Measurements from ENCODE around the gene TMEM9B.
"Not testable (repeated sequence)": the region's sequence is repeated elsewhere in the genome, so short reads cannot be mapped to it uniquely, and the experiment has no call there.

Gene TMEM9B

GRCh38 chr11:8937159-8937558 lies 27.1 kb downstream of the TMEM9B start:
- Mint-ChIP-seq H3K36me3 (ENCODE audit: low read depth) (no peaks in the 10 kb centered on the region), H3K27me3 (ENCODE audit: low read depth, poor library complexity) (peaks cover 3% of the 10 kb centered on the region), H3K4me1 (peaks cover 47% of the 10 kb centered on the region), H3K4me3 (no peak overlapping the region), H3K9me3 (no peaks in the 10 kb centered on the region), H3K27ac (no peak overlapping the region)
- TF ChIP-seq, protein P1, sequence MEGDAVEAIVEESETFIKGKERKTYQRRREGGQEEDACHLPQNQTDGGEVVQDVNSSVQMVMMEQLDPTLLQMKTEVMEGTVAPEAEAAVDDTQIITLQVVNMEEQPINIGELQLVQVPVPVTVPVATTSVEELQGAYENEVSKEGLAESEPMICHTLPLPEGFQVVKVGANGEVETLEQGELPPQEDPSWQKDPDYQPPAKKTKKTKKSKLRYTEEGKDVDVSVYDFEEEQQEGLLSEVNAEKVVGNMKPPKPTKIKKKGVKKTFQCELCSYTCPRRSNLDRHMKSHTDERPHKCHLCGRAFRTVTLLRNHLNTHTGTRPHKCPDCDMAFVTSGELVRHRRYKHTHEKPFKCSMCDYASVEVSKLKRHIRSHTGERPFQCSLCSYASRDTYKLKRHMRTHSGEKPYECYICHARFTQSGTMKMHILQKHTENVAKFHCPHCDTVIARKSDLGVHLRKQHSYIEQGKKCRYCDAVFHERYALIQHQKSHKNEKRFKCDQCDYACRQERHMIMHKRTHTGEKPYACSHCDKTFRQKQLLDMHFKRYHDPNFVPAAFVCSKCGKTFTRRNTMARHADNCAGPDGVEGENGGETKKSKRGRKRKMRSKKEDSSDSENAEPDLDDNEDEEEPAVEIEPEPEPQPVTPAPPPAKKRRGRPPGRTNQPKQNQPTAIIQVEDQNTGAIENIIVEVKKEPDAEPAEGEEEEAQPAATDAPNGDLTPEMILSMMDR (IDR thresholded peaks at IDR 0.05) = no peak
- no peak for DNase-seq

- not testable (repeated sequence) for H3K36me3 Mint-ChIP-seq (ENCODE audit: low read depth); DNase-seq; H3K27ac Mint-ChIP-seq; H3K27me3 Mint-ChIP-seq (ENCODE audit: low read depth, poor library complexity); H3K9me3 Mint-ChIP-seq; H3K4me3 Mint-ChIP-seq
- peaks cover 53% of the 10 kb centered on the region for H3K4me1 Mint-ChIP-seq
Observed at GRCh38 chr11:8935789-8936188, 28.5 kb downstream of the TMEM9B start.

- TF ChIP-seq, protein P1 (IDR thresholded peaks at IDR 0.05) = no peak
- Mint-ChIP-seq H3K4me3 (peak overlapping the region; percentile 11), H3K9me3 (no peaks in the 10 kb centered on the region), H3K27me3 (ENCODE audit: low read depth, poor library complexity) (peaks cover 3% of the 10 kb centered on the region), H3K36me3 (ENCODE audit: low read depth) (no peaks in the 10 kb centered on the region), H3K27ac (peak overlapping the region; percentile 35), H3K4me1 (peaks cover 53% of the 10 kb centered on the region)
- no peak for DNase-seq
Observed at GRCh38 chr11:8934742-8935488, 29.3 kb downstream of the TMEM9B start.

- no peak for DNase-seq
- H3K27ac Mint-ChIP-seq = no peak overlapping the region
- H3K4me3 Mint-ChIP-seq = no peak overlapping the region
Observed at GRCh38 chr11:8933931-8934330, 30.3 kb downstream of the TMEM9B start.

GRCh38 chr11:8932564-8933180 lies 31.6 kb downstream of the TMEM9B start, which contains the start of gene C11orf16:
Gene C11orf16 (minus strand): TSS chr11:8932947. CDS start chr11:8932308, 639 bp downstream.
- Mint-ChIP-seq H3K27ac (no peak within 1 kb of the TSS), H3K9me3 (no peaks in the 10 kb centered on the region), H3K36me3 (ENCODE audit: low read depth) (no peaks in the 10 kb centered on the region), H3K4me1 (peaks cover 50% of the 10 kb centered on the region), H3K27me3 (ENCODE audit: low read depth, poor library complexity) (no peaks in the 10 kb centered on the region), H3K4me3 (no peak within 1 kb of the TSS)
- TF ChIP-seq, protein P1 (IDR thresholded peaks at IDR 0.05) = no peak
- DNase-seq = peak; percentile 21

More at GRCh38 chr11:8933931-8934330, 30.3 kb downstream of the TMEM9B start:
- Mint-ChIP-seq H3K4me1 (peaks cover 53% of the 10 kb centered on the region), H3K9me3 (no peaks in the 10 kb centered on the region), H3K36me3 (ENCODE audit: low read depth) (no peaks in the 10 kb centered on the region), H3K27me3 (ENCODE audit: low read depth, poor library complexity) (peaks cover 3% of the 10 kb centered on the region)
- TF ChIP-seq, protein P1 (IDR thresholded peaks at IDR 0.05) = peak; percentile 7

- DNase-seq = no peak
- no peaks in the 10 kb centered on the region for H3K36me3 Mint-ChIP-seq (ENCODE audit: low read depth)
- no peak overlapping the region for H3K4me3 Mint-ChIP-seq
- TF ChIP-seq, protein P1 (IDR thresholded peaks at IDR 0.05) = no peak
- no peaks in the 10 kb centered on the region for H3K27me3 Mint-ChIP-seq (ENCODE audit: low read depth, poor library complexity)
- H3K4me1 Mint-ChIP-seq = peaks cover 39% of the 10 kb centered on the region
- H3K27ac Mint-ChIP-seq = peak overlapping the region; percentile 6
- no peaks in the 10 kb centered on the region for H3K9me3 Mint-ChIP-seq
Observed at GRCh38 chr11:8930456-8931175, 33.6 kb downstream of the TMEM9B start.
